ENCODE data around the gene IPO4.

DNA sequence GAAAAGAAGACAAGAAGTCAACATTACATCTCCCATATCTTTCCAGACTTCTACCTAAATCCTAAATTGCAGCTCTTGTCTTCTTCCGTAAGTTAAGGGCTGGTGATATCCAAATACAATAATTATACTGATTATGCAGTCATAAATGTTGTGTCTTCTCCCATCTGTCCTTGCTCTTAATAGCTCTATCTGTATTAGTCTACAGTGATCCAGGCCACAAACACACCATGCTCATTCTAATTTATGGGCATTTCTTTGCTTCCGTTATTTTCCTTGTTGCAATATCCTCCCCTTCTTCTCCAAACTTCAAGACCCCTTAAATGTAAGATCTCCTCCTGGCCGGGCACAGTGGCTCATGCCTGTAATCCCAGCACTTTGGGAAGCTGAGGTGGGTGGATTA, 30.9 kb upstream of the IPO4 start:
- TF ChIP-seq, protein P1, sequence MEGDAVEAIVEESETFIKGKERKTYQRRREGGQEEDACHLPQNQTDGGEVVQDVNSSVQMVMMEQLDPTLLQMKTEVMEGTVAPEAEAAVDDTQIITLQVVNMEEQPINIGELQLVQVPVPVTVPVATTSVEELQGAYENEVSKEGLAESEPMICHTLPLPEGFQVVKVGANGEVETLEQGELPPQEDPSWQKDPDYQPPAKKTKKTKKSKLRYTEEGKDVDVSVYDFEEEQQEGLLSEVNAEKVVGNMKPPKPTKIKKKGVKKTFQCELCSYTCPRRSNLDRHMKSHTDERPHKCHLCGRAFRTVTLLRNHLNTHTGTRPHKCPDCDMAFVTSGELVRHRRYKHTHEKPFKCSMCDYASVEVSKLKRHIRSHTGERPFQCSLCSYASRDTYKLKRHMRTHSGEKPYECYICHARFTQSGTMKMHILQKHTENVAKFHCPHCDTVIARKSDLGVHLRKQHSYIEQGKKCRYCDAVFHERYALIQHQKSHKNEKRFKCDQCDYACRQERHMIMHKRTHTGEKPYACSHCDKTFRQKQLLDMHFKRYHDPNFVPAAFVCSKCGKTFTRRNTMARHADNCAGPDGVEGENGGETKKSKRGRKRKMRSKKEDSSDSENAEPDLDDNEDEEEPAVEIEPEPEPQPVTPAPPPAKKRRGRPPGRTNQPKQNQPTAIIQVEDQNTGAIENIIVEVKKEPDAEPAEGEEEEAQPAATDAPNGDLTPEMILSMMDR (IDR thresholded peaks at IDR 0.05; ENCODE audit: low read length) = no peak
- TF ChIP-seq EZH2phosphoT487 (IDR thresholded peaks at IDR 0.05; ENCODE audit: low read length) (no peak), EZH2 (optimal IDR thresholded peaks at IDR 0.05; ENCODE audit: low read depth, low read length) (no peak)
